GM12865 (cell line): ENCODE data around the gene LARP4B.
"Not testable (repeated sequence)": the region's sequence is repeated elsewhere in the genome, so short reads cannot be mapped to it uniquely, and the experiment has no call there.

Experiments
- DNase-seq: peaks from one replicate; pipeline ENCODE4 v3.0.0; 2010; ENCODE audit warnings: low read depth
- H3K4me3 ChIP-seq: 2 replicates; pipeline ENCODE4 v1.5.1; 2011; ENCODE audit warnings: mild to moderate bottlenecking, low read depth, low read length, control low read depth
- TF ChIP-seq, protein P1 (sequence below): IDR thresholded peaks from 2 replicates; pipeline ENCODE4 v1.5.1; 2011; ENCODE audit warnings: low read length, control low read depth, low read depth, inconsistent platforms; ENCODE audit not compliant: insufficient read depth; ENCODE audit errors: missing control alignments

The LARP4B gene

DNA sequence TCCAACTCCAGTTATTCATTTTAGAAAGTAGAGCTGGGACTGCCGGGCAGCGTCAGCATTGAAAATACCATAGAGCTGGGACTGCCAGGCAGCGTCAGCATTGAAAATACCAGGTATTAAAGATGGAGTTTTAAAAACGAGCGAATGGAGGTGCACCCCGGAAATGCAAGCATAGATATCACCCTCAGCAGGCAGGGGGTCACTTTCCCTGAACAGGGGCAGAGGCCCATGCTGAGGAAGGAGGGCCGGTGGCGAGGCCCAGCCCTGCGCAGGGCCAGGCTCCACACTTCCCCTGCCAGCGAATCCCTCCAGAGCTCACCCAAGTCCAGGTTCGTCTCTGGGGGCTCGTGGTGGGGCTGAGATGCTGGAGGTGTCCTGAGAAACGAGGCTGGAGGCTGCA lies 157.3 kb downstream of the LARP4B start:
- no peak for DNase-seq
- no peak overlapping the region for H3K4me3 ChIP-seq
- TF ChIP-seq, protein P1, sequence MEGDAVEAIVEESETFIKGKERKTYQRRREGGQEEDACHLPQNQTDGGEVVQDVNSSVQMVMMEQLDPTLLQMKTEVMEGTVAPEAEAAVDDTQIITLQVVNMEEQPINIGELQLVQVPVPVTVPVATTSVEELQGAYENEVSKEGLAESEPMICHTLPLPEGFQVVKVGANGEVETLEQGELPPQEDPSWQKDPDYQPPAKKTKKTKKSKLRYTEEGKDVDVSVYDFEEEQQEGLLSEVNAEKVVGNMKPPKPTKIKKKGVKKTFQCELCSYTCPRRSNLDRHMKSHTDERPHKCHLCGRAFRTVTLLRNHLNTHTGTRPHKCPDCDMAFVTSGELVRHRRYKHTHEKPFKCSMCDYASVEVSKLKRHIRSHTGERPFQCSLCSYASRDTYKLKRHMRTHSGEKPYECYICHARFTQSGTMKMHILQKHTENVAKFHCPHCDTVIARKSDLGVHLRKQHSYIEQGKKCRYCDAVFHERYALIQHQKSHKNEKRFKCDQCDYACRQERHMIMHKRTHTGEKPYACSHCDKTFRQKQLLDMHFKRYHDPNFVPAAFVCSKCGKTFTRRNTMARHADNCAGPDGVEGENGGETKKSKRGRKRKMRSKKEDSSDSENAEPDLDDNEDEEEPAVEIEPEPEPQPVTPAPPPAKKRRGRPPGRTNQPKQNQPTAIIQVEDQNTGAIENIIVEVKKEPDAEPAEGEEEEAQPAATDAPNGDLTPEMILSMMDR = no peak

DNA sequence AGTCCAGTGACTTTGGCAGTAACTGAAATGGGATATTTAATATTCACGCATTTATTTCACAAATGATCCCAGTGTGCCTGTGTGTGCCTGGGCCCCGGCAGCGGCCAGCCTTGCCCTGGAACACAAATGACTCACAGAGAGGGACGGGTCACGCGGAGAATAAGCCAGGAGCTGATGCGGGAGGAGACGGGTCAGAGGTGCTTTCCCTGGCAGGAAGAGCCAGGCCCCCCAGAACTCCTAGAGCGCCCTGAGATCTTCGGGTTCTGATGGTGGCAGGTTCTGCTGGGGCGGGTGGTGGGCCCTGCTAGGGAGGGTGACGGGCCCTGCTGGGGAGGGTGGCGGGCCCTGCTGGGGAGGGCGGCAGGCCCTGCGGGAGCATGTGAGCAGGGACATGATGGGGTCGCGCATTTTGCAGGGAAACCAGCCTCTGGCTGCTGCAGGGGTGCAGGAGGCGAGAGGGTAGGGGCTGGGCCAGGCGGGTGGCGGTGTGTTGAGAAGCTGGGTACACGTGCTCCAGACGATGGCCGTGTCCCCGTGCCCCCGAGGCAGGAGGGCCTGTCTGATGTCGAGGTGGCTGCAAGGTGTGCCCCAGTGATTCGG lies 157.8 kb downstream of the LARP4B start:
- TF ChIP-seq, protein P1 = no peak
- no peak for DNase-seq
- H3K4me3 ChIP-seq = no peak overlapping the region

DNA sequence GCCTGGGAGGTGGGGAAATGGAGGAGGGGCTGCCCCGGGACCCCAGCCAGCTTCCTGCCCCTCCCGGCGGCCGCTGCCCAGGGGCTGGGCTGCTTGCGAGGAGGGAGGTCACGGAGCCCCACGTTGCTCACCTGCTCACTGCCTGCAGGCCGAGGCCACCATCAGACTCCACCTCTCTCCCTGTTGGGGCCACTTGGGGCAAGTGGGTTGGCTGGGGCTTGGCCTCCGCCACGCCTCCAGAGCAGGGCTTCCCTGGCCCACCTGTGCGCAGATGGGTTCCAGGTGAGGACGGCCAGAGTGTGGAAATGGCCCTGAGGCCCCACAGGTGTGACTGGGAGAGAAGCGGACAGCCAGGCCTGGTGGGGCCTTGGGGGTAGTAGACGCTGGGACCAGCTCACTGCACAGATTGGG lies 159.3 kb downstream of the LARP4B start:
- TF ChIP-seq, protein P1 = no peak
- H3K4me3 ChIP-seq = no peak overlapping the region
- DNase-seq = no peak

DNA sequence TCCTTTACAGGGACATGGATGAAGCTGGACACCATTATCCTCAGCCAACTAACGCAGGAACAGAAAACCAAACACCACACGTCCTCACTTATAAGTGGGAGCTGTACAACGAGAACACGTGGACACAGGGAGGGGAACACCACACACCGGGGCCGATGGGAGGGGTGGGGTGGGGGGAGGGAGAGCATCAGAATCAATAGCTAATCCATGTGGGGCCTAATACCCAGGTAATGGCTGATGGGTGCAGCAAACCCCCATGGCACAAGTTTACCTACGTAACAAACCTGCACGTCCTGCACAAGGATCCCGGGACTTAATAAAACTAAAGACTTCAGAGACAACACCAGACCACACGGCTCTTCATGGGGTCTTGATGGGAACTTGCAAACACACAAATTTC lies 159.9 kb downstream of the LARP4B start:
- no peak for DNase-seq
- TF ChIP-seq, protein P1 = no peak
- H3K4me3 ChIP-seq = no peak overlapping the region

DNA sequence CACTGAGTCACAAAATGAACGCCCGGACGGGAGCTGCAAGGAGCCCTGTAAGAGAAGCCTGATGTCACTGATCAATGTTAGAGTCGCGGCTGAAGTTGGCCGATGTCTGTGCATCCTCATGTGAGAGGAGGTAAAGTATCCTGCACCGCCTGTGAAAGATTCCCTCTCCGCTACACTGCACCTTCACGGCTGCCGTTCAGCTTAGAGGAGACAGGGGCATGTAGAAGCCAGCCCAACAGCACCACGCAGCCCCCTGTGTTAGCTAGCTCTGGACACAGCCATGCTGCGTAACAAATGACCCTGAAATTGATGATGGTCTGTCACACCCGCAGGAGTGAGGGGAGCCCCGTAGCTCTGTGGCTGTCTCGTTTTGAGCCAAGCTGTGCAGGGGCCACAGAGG lies 160.5 kb downstream of the LARP4B start:
- DNase-seq = no peak

DNA sequence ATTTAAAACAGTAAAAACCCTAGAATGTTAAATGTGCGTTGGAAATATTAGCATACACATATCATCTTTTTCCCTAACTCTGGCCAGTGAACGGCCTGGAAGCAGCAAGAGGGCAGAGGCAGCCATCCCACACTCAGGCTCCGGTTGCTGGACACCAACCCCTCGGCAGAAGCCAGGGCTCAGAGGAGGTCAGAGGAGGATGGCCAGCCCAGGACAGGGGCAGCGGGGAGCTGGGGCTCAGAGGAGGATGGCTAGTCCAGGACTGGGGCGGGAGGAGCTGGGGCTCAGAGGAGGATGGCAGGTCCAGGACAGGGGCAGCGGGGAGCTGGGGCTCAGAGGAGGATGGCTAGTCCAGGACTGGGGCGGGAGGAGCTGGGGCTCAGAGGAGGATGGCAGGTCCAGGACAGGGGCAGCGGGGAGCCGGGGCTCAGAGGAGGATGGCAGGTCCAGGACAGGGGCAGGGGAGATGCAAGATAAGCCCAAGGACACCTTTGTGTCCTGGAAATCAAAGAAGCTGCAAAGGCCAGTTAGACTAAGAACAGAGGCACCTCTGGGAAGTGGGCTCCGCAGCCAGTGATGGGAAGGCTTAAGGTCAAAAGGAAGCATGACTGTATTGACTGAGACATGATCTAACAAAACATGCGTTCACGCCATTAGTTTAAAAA lies 161.3 kb downstream of the LARP4B start:
- H3K4me3 ChIP-seq, DNase-seq: not testable (repeated sequence)

More for the DNA sequence above, 160.5 kb downstream of the LARP4B start:
- TF ChIP-seq, protein P1 = no peak
- no peak overlapping the region for H3K4me3 ChIP-seq

DNA sequence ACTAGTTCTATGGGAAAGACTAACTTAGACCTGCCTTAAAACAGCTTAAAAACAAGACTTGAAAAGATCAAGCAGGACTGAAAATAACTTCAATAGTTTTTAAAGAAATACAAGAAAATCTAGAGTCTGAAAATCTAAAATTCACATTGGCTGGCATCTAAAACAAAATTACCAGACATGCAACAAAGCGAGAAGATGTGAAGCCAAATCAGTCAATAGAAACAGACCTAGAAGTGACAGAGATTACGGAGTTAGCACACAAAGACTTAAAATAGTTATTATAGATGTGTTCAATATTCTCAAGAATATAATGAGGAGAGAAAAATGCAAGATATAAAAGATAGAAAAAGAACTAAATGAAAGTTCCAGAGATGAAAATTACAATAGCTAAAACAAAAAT lies 163.7 kb downstream of the LARP4B start:
- no peak overlapping the region for H3K4me3 ChIP-seq
- DNase-seq = no peak
- TF ChIP-seq, protein P1 = no peak
